ENCODE results near the gene ATG2B. TPM values are rescaled to one million over a fixed set of nuclear protein-coding genes. Genes with fewer than 3 reads are reported as not detected.

Gene ATG2B
- total RNA-seq, 1 donor from 2014 or later = 15.8 TPM

GRCh38 chr14:96251656-96252155 lies 111.4 kb downstream of the ATG2B start:
- Histone ChIP-seq H3K27ac (no peak overlapping the region), H3K4me1 (no peaks in the 10 kb centered on the region), H3K4me3 (no peak overlapping the region), H3K27me3 (no peaks in the 10 kb centered on the region), H3K9me3 (no peaks in the 10 kb centered on the region), H3K36me3 (no peaks in the 10 kb centered on the region)
- intact Hi-C loops (cut with DNase I) = no loop called here
- no peak for DNase-seq (ENCODE audit: low spot score in 2 of 2)
- TF ChIP-seq, protein P1, sequence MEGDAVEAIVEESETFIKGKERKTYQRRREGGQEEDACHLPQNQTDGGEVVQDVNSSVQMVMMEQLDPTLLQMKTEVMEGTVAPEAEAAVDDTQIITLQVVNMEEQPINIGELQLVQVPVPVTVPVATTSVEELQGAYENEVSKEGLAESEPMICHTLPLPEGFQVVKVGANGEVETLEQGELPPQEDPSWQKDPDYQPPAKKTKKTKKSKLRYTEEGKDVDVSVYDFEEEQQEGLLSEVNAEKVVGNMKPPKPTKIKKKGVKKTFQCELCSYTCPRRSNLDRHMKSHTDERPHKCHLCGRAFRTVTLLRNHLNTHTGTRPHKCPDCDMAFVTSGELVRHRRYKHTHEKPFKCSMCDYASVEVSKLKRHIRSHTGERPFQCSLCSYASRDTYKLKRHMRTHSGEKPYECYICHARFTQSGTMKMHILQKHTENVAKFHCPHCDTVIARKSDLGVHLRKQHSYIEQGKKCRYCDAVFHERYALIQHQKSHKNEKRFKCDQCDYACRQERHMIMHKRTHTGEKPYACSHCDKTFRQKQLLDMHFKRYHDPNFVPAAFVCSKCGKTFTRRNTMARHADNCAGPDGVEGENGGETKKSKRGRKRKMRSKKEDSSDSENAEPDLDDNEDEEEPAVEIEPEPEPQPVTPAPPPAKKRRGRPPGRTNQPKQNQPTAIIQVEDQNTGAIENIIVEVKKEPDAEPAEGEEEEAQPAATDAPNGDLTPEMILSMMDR (IDR thresholded peaks at IDR 0.05) = no peak

DNA sequence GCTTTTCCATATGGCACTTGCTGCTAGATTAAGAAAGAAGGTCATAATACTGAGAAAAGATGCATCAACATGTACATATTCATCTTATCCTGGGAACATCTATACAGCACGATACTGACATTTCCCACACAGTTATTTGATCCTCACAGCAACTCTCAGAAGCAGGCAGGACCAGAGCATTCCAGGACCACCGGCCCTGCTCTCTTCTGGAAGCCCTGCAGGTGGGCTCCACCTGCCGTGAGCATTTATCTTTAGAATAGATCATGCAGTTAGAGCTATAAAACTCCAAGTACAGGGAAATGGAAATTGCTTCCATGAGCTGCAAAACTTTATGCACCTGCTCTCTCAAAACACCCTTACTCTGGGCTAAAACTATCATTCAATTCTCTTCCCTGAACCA lies 112.7 kb downstream of the ATG2B start:
- no peaks in the 10 kb centered on the region for H3K4me1 ChIP-seq
- no peak overlapping the region for H3K4me3 ChIP-seq
- H3K27ac ChIP-seq = no peak overlapping the region
- no peaks in the 10 kb centered on the region for H3K36me3 ChIP-seq
- intact Hi-C loops (cut with DNase I) = no loop called here
- H3K9me3 ChIP-seq = no peaks in the 10 kb centered on the region
- no peaks in the 10 kb centered on the region for H3K27me3 ChIP-seq
- DNase-seq (ENCODE audit: low spot score in 2 of 2) = no peak
- TF ChIP-seq, protein P1 (IDR thresholded peaks at IDR 0.05) = no peak

DNA sequence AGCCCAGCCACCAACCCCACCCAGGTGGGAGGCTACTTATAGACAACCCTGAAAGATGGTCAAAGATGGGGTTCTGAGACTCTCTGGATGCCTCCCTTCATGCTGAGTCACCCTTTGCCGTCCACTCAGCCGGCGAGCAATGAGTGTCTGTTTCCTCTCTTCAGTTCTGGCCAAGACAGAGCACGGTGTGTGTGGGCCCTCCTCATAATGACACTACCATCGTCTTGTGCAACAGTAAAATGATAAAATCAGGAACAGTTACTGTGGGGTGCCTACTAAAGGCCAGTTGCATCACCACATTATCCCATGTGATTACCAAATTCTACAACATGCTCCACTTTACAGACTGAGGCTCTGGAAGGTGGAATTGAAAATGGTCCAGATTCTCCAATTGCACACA lies 114.1 kb downstream of the ATG2B start:
- Histone ChIP-seq H3K27ac (no peak overlapping the region), H3K36me3 (no peaks in the 10 kb centered on the region), H3K27me3 (no peaks in the 10 kb centered on the region), H3K4me1 (no peaks in the 10 kb centered on the region), H3K4me3 (no peak overlapping the region), H3K9me3 (no peaks in the 10 kb centered on the region)
- TF ChIP-seq, protein P1 (IDR thresholded peaks at IDR 0.05) = no peak
- DNase-seq (ENCODE audit: low spot score in 2 of 2) = no peak
- intact Hi-C loops (cut with DNase I) = no loop called here

DNA sequence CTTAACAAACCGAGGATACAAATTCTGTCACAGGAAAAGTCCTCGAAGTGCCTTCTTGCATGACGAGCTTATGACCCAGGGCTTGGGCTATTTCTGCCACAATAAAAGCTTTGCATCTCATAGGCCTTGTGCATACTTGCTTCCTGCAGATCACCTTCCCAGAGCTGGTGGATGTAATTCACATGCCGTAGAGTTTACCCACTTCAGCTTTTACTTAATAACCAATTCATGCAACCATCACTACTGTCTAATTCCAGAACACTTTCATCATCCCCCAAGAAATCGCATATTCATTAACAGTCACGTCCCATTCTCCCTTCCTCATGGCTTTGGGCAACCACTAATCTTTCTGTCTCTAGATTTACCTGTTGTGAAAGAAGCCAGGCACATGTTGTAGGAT lies 116.1 kb downstream of the ATG2B start:
- no peak for DNase-seq (ENCODE audit: low spot score in 2 of 2)
- TF ChIP-seq, protein P1 (IDR thresholded peaks at IDR 0.05) = no peak
- Histone ChIP-seq H3K4me1 (no peaks in the 10 kb centered on the region), H3K36me3 (no peaks in the 10 kb centered on the region), H3K27ac (no peak overlapping the region), H3K4me3 (no peak overlapping the region), H3K27me3 (no peaks in the 10 kb centered on the region), H3K9me3 (no peaks in the 10 kb centered on the region)
- intact Hi-C loops (cut with DNase I) = no loop called here

DNA sequence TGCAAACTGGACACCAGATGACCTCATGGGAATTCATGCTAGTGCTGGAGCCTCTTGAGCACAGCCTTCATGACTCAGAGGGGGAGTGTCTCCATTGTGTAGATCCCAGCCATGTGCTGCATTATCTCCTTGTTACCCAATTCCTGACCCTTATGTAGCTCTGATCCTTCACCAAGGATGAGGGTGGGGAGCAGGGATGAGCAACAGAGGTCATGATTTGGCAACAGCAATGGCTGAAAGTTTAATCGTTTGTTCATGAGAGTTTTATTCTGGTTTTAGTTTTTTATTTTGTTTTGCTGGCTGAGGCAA lies 116.6 kb downstream of the ATG2B start:
- no peaks in the 10 kb centered on the region for H3K27me3 ChIP-seq
- no peaks in the 10 kb centered on the region for H3K9me3 ChIP-seq
- DNase-seq (ENCODE audit: low spot score in 2 of 2) = no peak
- intact Hi-C loops (cut with DNase I) = no loop called here
- no peaks in the 10 kb centered on the region for H3K36me3 ChIP-seq
- TF ChIP-seq, protein P1 (IDR thresholded peaks at IDR 0.05) = no peak
- no peaks in the 10 kb centered on the region for H3K4me1 ChIP-seq
- H3K27ac ChIP-seq = no peak overlapping the region
- no peak overlapping the region for H3K4me3 ChIP-seq

Data from ascending aorta (tissue), 2 donors.